GM10847 (cell line): Measurements from ENCODE around the gene CPXM2.

Experiments used
- POLR2A ChIP-seq: IDR thresholded peaks from 2 replicates; pipeline ENCODE4 v1.6.1; 2011; ENCODE audit not compliant: insufficient read length; ENCODE audit errors: extremely low read depth

Gene CPXM2

DNA sequence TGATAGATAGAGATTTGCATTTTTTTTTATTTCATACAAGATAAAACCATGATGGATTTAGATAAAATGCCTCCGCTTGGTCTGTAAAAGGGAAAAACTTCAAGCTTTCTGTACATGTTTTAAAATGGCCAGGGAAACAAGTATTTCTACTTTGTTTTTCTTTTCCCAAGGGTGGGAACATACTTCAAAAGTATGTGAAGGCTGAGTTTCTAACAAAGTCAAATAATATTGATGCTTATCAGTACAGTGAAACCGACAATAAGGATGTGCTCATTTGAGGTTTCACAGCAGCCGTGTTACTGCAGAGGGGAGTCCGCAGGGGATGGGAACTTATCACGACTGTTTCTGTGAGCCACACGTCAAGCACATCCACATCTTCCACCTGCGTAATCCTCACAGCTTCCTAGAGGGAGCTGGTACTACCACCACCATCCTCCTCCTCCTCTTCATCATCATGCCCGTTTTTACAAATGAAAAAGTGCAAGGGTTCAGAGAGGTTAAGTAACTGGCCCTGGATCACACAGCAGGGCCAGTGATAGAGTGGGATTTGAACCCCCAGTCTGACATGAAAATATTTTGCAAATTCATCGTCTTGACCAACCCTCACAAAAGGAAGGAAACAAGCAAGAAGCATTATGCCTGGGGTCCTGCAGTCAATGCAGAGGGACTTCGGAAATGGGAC lies 131.1 kb downstream of the CPXM2 start:
- TF ChIP-seq POLR2A = no peak

DNA sequence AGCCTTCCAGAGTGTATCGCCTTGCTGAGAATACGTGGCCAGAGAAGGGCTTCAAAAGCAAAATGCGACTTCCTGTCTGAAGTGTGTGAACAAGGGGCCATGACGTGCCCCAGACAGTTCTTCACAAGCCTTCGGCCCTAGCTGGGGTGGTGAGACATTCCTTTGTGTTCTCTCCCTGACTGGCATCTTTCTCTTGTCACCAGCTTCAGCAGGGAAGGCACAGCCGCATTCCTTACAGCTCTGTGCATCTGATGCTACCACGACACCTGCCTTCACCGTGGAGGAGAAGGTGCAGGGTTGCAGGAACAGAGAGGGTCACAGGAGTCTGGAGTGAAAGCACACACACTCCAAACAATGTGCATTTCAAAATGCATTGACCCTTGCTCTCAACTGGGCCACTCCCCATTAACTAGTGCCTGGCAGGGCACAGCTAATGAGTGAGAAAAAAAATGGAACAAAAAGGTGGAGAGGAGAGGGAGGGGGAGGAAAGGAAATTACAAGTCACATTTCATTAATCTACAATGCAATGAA lies 132.0 kb downstream of the CPXM2 start:
- no peak for TF ChIP-seq POLR2A

DNA sequence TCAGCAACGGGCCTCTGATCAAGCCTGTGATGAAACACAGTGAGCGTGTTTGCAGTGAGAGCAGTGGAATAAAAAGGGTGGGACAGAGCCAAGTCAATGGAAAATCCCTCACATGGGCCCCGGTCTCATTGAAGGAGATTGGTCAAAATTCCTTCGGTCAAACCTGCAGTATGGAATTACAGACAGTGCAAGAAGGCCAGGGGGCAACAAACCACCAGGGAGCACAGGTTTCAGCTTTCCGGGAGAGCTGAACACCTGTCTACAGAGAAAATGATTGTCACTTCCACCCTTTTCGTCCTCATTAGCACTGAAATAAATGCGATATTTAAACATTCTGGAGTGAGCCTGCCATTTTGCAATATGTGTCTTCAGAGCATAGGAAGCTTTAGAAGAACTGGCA lies 132.6 kb downstream of the CPXM2 start:
- no peak for TF ChIP-seq POLR2A

DNA sequence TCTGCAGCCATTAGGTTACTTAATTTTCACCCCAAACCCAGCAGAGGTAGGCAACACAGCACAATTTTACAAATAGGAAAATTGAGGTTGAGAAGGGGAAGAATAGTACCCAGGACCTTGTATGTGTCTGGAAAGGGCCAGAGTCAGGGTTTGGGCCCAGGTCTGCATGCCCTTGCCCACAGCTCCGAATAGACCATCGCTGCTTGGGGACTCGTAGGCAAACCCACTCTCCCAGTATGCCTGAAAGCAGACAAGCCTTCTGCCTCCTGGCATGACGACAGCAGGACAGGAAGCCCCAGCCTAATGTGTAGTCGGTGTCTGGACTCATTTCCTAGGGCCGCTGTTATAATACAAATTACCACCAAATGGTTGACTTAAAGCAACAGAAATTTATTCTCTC lies 133.8 kb downstream of the CPXM2 start:
- no peak for TF ChIP-seq POLR2A

DNA sequence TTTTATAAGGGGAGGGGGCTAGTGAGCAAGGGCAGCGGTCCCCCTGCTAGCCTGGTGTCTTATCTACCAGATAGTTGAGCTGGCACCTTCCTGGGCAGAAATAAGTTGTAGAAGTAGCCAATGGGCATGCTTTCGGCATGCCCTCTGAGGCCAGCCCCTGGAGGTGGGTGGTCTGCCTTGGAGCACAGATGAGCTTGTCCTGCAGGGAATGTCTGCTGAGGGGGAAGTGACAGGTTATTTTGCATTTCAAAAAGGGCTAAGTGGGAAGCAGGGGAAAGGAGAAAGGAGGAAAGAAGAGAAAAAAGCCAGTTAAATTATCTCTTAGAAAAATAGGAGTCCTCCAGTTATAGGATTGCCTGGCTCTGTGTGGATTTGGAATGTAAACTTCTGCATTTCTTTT lies 136.5 kb downstream of the CPXM2 start:
- no peak for TF ChIP-seq POLR2A

DNA sequence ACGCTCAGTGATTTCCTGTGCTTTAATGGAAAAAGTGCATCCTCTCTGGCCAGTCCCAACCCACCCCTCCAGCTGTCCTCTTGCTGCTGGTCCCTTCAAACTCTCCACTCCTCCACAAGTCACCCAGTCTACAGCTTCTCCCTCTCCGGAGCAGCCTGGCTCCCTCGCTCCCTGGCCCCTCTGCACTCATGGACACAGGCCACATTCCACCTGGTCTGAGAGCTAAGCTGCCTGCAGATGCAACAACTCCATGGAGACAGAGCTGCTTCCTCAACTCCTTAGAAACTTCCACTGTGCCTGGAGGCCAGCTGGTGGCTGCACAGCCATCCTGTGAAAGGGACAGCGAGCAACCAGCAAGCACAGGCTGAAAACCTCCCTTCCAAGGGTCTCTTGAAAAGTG lies 137.5 kb downstream of the CPXM2 start:
- TF ChIP-seq POLR2A = no peak

DNA sequence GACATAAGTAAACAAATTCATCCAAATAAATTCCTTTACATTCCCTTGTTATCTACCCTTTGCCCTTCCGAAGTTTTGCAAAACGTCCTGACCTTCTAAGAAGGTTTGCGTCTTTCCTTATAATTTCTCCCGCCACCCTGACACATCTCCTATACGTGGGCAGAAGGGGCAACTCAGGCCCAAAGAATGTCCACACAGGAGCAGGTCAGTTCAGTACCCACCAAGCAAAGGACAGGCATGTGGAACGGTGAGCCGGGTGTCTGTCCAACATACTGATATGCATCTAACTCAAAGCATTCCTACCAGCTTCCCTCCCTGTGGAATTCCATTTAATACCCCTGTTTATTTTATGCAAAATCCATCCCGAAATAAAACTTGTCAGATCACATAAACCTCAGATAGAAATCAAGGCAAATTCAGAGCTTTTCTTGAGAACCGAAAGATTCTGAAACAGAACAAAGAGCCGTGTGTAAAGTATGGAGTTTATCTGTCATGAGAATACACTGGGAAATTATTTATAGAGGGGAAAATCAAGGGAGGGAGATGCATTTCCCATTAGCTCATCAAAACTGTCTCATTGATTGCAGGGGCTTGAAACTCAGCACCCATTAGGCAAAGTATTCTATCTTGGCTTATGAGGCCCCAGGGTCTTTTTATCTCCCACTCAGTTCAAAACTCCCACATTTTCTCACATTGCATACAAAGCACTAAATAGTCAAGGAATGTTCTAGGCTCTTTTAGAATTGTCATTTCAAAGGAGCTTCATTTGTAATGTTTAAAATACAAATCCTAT lies 140.1 kb downstream of the CPXM2 start:
- no peak for TF ChIP-seq POLR2A

DNA sequence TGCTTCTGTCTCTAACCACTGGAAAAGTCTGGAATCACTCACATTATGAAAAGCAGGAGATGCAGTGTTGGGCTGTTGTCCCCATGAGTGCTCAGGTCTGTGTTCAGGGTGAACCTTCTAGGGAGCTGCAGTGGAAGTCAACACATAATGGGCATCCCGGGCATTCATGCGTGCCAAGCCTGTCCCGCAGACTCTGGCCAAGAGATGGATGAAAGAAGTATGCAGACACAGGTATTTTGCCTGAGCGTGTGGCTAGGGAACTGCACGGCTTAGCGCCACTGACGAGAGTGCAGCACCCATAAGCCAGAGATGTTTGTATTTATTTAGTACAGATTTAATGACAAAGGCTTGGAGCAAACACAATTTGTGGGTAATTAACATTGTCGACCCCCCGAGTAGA lies 140.7 kb downstream of the CPXM2 start:
- no peak for TF ChIP-seq POLR2A

DNA sequence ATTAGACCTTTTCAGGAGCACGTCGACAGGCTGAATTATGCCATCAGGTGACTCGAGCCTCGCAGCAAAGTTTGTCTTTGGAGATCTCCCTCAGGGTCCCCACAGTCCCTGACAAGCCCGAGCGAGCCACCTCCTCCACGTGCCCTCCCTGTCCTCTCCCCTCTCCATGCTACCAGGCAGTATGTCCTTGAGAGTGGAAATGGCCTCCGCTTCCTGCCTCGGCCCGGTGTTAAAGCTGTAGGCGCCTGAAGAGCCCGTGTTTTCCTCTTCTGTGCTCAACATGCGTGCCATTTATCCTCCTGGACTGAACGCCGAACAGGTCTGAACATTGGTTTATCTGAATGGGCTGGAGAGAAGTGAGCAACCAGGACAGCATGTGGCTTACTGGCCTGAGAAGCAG lies 142.9 kb downstream of the CPXM2 start:
- no peak for TF ChIP-seq POLR2A

DNA sequence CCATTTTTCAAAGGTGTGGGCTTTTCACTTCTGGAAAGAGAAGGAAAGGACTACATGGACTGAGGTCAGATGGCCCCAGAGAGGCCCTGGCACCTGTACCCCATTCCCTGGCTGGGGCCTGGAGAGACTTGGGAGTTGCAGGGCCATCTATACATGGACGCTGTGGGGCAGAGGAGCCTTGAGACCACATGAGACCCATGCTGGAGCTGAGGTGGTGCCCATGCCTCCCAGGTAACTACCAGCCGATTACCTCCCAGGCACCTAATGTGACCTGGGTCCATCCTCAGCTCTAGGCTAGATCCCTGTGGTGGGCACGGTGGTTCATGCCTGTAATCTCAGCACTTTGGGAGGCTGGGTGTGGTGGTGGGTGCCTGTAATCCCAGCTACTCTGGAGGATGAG lies 144.2 kb downstream of the CPXM2 start:
- no peak for TF ChIP-seq POLR2A

DNA sequence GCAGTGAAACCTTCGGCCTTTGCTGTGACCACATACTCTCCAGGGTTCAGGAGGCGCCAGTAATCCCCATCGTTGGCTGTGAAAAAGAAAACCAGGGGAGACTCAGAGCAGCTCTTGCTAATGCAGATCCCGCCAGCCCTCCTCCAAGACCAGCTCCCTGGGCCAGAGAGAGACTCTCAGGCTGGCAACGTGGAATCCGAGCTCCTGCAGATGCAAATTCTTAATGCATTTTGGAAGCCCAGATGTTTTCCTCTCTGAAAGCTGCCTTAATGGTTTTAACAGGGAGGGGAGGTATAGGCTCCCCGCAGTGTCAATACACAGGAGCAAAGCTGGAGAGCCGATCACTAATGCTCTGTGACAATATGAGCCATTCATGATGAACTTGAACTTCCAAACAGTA lies 144.7 kb downstream of the CPXM2 start:
- no peak for TF ChIP-seq POLR2A

DNA sequence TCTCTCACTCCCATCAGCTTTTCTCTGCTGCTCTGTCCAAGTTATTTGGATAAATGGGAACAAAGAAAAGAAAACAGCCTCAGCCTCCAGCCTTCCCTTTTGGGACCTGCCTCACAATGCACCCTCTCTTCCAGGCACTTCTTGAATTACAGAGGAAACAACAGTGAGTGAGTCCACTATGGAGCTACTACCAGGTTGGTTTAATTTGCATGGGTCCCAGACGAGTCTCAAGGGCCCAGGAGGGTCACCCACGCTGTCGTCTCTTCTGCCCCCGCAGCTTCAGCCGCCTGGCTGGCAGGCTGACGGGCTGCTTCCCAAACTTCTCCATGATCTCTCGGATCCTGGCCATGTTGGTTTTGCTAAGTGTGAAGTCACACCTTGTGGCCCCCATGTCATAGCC lies 145.1 kb downstream of the CPXM2 start:
- TF ChIP-seq POLR2A = no peak

DNA sequence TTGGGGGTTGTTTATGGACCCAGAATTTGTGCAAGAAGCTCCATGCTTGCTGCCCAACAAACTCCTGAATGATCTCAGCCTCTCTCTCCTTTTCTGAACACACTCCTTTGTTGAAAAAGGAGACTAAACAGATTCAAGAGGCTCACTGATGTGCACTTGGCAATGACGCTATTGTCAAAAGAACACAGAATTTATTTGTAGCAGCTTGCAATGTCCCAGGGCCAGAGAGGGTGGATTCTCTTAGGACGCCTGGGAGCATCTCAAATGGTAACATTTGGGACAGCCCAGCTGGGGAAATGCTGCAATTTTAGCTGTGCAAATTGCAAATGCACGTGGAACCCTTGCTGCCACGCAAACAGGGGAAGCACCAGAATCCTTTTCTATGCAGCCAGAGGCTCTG lies 145.5 kb downstream of the CPXM2 start:
- no peak for TF ChIP-seq POLR2A

DNA sequence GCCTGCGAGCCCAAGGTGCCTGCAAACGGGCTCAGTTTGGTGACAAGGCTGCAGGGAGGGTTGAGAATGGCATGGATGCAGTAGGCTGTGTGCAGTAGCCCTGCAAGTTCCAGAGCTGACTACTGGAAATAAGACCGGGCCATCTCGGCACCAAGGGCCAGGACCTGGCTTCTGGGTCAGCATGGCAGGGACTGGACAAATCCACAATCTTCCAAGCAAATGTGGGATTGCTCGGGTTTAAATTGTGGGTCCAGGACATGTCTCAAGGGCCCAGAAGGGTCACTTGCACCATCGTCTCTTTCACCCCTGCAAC lies 147.4 kb downstream of the CPXM2 start:
- no peak for TF ChIP-seq POLR2A

DNA sequence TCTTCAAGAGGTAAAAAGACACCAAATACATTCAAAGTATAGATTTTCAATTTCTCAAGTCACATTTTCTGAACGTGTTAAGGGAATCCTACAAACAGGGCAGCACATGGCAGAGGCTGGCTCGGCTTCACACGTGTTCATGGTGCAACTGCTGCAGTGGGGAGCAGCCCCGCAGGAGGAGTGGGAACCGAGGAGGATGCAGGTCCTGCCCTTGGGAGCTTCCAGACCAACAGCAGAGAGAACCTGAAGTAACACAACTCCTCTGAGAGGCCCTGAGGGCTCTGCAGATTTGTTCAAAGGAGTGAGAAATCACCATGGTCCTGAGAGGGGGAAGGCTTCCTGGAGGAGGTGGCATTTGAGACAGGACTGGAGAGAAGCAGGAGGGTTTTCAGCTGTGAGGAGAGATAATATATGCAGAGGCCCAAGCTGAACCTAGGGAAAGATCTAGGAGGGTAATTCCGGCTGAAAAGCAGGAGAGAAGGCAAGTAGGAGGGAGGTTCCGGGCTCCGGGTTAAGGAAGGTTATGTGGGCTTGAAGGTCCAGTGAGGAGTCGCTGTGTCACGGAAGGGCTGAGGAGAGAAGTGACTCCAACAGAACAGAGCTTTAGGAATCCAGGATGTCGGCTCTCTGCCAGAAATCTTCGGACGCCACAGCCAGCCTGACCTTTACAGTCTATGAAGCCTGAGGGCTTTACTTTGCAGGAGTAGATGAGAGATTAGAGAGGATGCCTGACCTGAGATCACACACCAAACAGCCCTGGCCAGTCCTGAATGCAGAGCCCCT lies 148.0 kb downstream of the CPXM2 start:
- TF ChIP-seq POLR2A = no peak

DNA sequence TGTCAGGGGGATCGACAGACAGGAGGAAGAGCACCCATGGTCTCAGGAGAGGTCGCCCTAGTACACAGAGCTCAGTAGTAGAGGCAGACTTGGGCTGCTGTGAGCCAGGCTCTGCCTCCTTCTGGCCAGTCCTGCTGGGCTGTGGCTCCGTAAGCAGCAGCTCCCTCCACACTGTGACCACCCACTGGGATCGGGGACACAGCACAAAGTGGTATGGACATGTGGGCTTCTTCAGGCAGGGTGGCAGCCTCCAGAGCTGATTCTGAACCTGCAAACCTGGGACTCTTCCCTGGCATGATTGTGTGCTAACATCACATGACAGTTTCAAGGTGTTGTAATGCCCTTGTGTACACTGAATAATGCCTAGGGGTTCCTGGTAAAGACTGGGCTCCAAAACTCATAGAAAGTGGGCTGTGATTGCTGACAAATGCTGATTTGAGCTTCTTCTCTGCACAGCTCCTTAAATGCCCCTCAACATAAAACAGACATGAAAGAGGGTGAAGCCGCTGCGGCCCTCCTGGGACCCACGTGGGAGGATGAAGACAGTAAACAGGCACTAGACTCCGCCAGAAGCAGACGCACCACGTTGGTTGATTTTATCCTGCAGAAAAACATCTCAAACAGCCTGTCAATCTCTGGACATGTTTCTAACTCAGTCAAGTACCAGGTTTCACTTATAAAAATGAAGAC lies 148.7 kb downstream of the CPXM2 start:
- no peak for TF ChIP-seq POLR2A

DNA sequence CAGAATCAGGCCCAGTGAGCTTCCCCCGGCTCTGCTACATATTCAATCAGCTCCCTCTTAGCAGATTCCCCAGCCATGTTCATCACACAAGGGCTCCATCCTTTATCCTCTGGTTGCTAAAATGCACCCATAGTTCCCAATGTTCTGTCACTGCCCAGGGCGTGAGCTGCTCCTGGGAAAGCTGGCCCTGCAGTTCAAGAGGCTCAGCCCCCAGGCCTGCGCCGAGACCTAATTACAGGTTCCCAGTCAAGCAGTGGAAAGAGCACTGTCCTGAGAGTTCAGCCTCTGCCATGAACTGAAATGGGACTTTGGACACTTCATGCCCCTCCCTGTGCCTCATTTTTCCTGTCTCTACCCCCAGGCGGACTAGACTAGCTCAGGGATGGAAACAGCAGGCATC lies 149.9 kb downstream of the CPXM2 start:
- no peak for TF ChIP-seq POLR2A
